ENCODE data around the gene CUX1.
"Not testable (repeated sequence)": the region's sequence is repeated elsewhere in the genome, so short reads cannot be mapped to it uniquely, and the experiment has no call there.

The CUX1 gene

DNA sequence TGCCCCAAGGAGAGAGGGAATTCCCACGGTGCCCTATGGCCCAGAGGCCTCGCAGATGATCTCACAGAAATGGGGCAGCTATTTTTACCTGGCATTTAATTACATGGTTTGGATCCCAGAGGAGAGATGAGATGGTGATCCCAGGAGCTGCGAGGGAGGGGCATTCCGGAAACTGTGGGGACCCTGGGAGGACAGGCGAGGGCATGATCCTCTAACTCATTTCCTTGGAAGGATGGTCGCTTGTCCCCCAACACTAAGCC is 478.7 kb downstream of the CUX1 start:
- no peak overlapping the region for H3K4me3 ChIP-seq (ENCODE audit: low read length)
- TF ChIP-seq, protein P1, sequence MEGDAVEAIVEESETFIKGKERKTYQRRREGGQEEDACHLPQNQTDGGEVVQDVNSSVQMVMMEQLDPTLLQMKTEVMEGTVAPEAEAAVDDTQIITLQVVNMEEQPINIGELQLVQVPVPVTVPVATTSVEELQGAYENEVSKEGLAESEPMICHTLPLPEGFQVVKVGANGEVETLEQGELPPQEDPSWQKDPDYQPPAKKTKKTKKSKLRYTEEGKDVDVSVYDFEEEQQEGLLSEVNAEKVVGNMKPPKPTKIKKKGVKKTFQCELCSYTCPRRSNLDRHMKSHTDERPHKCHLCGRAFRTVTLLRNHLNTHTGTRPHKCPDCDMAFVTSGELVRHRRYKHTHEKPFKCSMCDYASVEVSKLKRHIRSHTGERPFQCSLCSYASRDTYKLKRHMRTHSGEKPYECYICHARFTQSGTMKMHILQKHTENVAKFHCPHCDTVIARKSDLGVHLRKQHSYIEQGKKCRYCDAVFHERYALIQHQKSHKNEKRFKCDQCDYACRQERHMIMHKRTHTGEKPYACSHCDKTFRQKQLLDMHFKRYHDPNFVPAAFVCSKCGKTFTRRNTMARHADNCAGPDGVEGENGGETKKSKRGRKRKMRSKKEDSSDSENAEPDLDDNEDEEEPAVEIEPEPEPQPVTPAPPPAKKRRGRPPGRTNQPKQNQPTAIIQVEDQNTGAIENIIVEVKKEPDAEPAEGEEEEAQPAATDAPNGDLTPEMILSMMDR (conservative IDR thresholded peaks at IDR 0.05; ENCODE audit: low read length): no peak
- DNase-seq (ENCODE audit: low read depth): no peak

DNA sequence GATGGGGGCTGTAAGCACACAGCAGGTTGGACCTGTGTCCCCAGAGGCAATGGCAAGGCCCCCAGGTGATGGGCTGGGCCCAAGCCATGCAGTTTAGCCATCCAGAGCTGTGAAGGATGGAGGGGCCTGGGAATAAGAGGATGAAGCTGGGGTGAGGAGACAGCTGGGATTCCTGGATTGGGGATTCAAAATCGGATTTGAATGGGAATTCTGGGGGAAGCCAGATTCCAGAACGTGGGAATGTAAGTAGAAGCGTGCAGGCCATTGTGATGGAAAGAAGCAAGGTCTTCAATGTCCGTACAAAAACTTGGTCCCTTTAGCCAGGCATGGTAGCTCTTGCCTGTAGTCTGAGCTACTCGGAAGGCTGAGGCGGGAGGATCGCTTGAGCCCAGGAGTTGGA is 479.1 kb downstream of the CUX1 start:
- no peak overlapping the region for H3K4me3 ChIP-seq (ENCODE audit: low read length)
- no peak for DNase-seq (ENCODE audit: low read depth)
- TF ChIP-seq, protein P1 (conservative IDR thresholded peaks at IDR 0.05; ENCODE audit: low read length): no peak

DNA sequence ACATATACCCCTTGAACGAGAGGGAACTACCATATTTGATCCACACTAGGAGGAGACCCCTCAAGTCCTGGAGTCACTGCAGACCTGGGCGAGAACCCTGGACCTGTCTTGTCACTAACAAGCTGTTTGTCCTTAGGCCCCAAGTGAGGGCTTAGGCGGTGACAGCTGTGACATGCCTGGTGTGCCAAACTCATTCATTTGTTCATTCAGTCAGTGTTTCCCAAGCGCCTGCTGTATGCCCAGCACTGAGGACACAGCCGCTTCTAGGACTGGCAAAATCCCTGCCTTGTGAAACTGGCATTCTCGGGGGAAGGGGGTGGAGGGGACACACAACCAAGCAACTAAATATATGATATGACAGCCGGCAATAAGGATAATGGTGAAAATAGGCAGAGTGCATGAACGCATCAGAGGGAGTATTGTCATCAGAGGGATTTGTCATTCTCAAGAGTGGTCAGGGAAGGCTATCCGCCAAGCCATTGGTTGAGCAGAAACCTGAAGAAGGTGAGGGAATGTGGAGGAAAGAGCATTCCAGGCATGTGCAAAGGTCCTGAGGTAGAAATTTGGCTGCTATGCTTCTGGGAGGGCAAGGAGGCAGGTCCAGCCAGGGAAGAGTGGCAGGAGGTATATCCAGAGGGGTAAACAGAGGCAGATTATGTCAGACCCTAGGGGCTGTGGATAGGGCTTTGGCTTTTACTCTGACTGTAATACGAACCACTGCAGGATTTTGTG is 480.2 kb downstream of the CUX1 start:
- H3K4me3 ChIP-seq (ENCODE audit: low read length): no peak overlapping the region
- DNase-seq (ENCODE audit: low read depth): no peak

DNA sequence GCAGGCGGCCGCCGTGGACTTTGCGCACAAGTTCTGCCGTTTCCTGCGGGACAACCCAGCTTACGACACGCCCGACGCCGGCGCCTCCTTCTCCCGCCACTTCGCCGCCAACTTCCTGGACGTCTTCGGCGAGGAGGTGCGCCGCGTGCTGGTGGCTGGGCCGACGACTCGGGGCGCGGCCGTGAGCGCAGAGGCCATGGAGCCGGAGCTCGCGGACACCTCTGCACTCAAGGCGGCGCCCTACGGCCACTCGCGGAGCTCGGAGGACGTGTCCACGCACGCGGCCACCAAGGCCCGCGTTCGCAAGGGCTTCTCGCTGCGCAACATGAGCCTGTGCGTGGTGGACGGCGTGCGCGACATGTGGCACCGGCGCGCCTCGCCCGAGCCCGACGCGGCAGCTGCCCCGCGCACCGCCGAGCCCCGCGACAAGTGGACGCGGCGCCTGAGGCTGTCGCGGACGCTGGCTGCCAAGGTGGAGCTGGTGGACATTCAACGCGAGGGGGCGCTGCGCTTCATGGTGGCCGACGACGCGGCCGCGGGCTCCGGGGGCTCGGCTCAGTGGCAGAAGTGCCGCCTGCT is 483.3 kb downstream of the CUX1 start:
- TF ChIP-seq, protein P1 (conservative IDR thresholded peaks at IDR 0.05; ENCODE audit: low read length): no peak; the same call in 1 of the 2 replicates
- no peak overlapping the region for H3K4me3 ChIP-seq (ENCODE audit: low read length)
- DNase-seq (ENCODE audit: low read depth): no peak

More for the DNA sequence above, 480.2 kb downstream of the CUX1 start:
- TF ChIP-seq, protein P1 (conservative IDR thresholded peaks at IDR 0.05; ENCODE audit: low read length): no peak

DNA sequence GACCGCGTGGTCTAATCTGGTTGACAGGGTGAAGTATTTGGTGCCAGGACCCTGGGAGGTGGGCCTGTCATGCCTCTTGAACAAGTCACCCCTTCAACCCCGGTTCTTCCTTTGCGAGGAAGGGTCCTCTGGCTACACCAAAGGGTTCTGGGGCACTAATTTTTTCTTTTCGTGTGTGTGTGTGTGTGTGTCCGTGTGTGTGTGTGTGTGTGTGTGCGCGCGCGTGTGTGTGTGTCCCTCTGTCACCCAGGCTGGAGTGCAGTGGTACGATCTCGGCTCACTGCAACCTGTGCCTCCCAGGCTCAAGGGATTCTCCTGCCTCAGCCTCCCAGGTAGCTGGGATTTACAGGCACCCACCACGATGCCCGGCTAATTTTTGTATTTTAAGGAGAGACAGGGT is 483.9 kb downstream of the CUX1 start:
- DNase-seq (ENCODE audit: low read depth); H3K4me3 ChIP-seq (ENCODE audit: low read length): not testable (repeated sequence)

DNA sequence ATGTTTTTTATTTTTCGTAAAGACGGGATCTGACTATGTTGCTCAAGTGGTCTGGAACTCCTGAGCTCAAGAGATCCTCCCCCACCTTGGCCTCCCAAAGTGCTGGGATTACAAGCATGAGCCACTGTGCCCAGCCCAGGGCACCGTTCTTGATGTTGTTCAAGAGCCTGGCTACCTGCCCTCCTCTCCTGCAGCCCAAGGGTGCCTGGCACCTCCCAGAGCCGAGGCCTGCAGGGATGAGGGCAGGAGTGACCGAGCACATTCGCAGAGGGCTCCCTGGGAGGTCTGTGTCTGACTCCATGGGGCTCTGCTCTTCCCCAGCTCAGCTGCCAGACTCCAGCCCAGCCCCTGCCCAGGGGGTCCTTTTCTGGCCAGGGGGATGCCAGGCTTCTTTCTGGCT is 484.6 kb downstream of the CUX1 start:
- TF ChIP-seq, protein P1 (conservative IDR thresholded peaks at IDR 0.05; ENCODE audit: low read length): no peak
- no peak for DNase-seq (ENCODE audit: low read depth)
- no peak overlapping the region for H3K4me3 ChIP-seq (ENCODE audit: low read length)

DNA sequence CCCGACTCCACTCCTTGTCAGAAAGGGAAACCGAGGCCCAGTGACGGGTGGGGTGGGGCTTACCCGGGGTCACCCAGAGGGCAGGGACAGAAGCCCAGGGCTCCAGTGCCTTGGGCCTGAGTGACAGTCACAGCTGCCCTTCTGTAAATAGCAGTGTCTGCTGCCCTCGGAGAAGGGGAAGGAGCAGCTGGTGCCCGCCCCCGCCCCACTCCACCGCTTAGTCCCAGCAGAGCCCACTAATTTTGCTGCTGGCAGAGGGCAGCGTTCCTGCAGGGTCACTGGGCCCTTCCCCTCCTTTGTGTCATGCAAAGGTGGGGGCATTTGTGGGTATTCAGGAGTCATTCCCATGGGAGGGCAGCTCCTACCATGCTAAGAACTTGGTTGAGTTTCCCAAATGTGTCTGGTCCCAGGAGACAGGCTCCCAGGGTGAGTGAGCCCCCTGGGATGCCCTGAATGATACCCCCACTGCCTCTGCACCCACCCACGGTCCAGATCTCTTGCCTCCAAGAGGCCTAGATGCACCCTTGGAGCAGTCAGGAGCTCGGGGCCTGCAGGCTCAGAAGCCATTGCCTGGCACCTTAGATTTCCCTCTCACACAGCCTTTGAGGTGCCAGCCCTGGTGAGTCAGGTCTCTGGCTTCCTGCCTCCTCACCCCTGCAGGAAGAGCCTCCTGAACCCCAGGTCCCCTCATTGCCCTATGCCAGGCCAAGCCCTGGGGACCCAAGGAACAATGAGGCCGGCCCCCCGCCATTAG is 486.4 kb downstream of the CUX1 start:
- no peak for DNase-seq (ENCODE audit: low read depth)
- H3K4me3 ChIP-seq (ENCODE audit: low read length): no peak overlapping the region
- TF ChIP-seq, protein P1 (conservative IDR thresholded peaks at IDR 0.05; ENCODE audit: low read length): no peak

Data from AG10803 (cell line).